Measurements from ENCODE around the gene PRKG1.
"Not testable (repeated sequence)": the region's sequence is repeated elsewhere in the genome, so short reads cannot be mapped to it uniquely, and the experiment has no call there.

PRKG1 gene

GRCh38 chr10:51445588-51445987, 371.3 kb downstream of the PRKG1 start:
- no peak for DNase-seq

DNA sequence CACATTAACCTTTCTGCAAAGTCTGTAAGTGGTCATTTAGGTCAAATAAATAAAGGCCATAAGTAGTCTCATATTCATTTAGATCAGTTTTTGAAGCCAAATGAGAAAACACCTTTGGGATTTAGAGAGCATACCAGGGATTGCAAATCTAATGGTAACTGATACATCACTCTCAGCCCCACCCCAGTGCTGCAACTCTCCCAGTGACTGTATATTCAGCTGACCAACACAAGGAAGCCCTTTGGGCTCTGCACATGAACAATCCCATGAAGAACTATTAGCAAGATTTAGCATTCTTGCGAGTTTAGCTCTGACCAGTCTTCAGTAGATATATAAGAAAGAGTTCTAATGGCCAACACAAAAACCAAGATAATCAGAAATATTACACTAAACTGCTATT, 372.8 kb downstream of the PRKG1 start:
- DNase-seq = no peak

- DNase-seq = not testable (repeated sequence)
Measured at GRCh38 chr10:51455762-51456161, 381.5 kb downstream of the PRKG1 start.

DNA sequence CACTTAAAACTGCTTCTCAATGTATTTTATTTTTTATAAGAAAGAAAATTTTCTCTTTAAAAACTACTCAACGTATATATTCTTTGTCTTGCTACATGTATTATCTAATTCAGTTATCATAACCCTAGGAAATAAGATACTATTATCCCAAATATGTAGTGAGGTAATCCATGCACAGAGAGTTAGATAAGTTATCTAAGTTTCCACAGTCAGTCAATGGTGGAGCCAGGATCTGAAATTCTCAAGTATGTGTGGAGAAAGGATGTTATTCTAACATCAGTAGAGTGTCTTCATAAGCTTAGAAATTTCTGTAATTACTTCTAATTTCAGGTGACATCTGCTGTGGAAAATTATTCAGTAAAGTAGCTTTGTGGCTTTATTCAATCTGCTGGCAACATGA, 385.2 kb downstream of the PRKG1 start:
- DNase-seq = no peak

GRCh38 chr10:51462076-51462779, 387.9 kb downstream of the PRKG1 start:
- no peak for DNase-seq

DNA sequence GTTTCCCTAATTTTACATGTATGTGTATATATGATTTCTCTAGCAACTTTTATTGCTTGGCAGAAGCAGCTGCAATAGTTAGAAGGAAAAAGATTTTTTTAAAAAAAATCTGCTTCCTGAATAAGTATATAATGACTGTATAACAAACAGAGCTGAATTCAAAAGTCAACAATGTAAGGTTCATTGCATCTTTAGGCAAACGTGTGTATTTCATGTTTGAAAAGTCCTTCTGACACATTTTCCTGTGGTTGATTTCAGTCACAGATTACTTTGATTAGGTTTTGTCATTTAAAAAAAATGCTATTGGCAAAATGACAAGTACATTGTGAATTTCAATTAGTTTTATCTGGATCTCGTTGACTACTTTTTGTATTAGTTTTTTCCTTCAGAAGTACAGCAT, 394.1 kb downstream of the PRKG1 start:
- no peak for DNase-seq

GRCh38 chr10:51469686-51470085, 395.4 kb downstream of the PRKG1 start:
- no peak for DNase-seq

DNA sequence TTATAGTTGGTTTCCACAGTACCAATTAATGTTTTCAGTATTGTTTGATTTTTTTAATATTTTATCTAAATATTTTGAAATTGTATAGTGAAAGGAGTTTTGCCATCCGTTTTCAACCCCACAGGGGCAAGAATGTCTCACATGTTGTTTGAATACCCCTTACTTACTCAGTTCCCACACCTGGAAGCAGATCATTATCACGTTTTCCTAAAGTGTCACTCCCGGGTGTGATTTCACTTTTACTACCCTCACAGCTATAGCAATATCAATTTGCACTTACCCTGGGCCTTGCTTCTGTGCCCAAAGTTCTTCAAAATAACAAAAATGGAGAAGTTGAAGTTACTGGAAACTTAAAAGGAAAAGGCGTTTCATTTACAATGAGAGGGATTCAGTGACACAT, 397.0 kb downstream of the PRKG1 start:
- DNase-seq = no peak

DNA sequence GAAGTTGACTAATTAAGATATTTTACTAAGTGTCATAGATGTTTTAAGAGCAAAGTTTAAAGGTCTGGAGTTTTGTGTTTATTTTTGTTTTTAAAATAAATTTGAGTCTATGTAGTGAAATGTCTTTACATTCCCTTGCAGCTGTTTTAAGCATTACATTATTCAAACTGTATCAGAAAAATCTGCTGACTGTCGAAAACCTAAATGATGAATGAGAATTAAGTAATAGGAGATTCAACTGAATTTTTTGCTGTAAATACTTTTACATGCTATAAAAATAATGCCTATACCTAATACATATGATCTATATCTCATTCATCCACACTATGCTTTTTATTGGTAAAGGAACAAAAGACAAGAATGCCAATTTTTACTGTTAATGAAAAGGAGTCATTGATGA, 397.9 kb downstream of the PRKG1 start:
- no peak for DNase-seq

- DNase-seq = no peak
Measured at GRCh38 chr10:51479711-51480110, 405.4 kb downstream of the PRKG1 start.

DNA sequence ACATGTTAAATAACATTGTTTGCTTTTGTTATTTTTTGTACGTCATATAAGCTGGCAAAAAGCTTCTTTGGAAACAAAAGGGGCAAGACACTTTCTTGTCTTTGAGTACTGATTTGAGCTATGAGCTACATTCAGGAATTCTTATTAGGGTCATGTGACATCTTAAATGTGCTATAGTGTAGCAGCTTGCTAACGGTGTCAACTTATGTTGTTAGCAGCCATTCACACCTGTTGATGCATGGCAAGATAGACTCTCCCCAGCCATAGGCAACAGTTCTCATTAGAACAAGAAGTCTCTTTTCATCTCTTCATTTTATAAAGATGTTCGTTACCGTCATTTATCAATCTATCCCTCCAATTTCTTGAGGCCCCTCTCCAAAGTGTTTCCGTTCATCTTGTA, 411.4 kb downstream of the PRKG1 start:
- DNase-seq = no peak

DNA sequence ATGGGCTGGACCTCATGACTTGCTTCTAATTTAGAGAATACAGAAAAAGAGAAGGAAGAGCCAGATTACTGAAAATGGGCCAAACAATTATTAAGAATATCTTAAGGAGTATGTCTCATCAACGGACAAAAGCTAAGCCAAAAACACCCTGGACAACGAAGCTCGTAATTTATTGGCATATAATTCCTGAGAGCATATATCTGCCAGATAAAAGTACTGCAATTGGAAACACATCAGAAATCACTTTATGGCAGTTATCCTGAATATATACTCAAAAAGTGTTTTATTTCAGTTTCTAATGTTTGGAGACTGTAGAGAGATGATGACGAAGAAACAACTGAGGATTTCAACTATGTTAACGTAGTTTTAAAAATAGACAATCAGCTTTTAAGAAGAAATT, 413.3 kb downstream of the PRKG1 start:
- no peak for DNase-seq

DNA sequence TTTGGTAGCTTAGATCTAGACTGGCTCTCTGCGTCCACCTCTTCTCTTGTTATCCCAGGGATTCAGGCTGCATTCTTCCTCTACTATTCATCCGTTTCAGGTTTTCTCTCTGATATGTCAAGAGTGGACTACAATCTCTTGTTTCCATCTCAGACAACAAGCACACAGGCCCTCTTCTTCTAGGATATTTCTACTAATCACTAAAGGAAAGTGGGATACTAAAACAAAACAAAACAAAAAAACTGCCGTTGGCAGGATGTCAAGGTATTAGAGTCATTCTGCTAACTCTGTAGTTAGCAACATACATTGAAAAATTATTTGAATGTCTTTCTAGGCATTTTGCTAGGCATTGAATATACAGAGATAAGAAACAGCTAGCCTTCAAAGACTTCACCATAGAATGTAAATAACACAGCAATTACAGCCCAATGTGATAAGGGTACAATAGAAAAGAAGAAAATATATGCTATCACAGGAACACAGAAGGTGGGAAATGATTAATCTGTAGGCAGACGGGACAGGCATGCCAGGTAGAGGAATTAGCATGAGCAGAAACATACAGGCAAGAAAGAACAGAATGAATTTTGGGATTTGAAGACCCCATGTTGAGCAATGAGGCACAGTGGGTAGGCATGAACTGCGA, 414.6 kb downstream of the PRKG1 start:
- DNase-seq = no peak

- no peak for DNase-seq
Measured at GRCh38 chr10:51498424-51498823, 424.1 kb downstream of the PRKG1 start.

DNA sequence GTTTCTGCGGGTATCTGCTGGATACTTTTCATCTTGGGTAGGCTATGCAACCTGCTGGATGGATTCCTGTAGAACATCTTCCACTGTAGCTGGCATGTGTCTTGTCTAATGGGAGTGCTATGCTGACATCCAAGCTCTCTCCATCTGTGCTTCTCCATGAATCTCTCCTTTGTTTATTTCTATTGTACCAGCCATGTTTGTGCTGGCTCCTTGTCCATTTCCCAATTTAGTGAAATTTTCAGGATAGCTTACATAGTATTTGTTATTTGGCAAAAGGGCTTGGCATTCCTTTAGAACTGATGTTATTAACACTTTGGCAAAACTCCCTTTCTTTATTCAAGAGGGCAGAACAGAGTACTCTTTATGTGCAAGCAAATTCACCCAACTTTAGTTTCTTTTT, 427.1 kb downstream of the PRKG1 start:
- DNase-seq = no peak

GRCh38 chr10:51502124-51502523, 427.8 kb downstream of the PRKG1 start:
- DNase-seq = no peak

GRCh38 chr10:51503378-51503777, 429.1 kb downstream of the PRKG1 start:
- DNase-seq = no peak

DNA sequence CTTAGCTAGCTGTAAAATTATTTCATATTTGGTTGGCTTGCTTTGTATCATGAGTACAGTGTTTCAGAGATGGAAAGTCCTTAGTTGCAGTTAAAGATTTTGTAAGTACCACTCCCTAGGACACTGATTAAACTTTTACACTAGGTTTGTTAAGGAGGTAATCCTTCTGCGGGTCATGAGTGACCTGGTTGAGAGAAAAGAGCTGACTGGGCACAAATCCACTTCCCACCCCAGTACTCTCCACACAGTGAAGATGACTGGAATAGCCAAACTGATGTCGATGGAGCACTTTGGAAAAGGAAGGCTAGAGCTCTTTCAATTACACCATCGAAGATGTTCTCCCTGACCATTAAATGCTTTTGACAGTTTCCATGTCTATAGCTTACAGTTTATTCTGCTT, 433.2 kb downstream of the PRKG1 start:
- DNase-seq = no peak

GRCh38 chr10:51508156-51508555, 433.9 kb downstream of the PRKG1 start:
- DNase-seq = no peak

- DNase-seq = no peak
Measured at GRCh38 chr10:51510231-51510630, 435.9 kb downstream of the PRKG1 start.

- DNase-seq = no peak
Measured at GRCh38 chr10:51521605-51522004, 447.3 kb downstream of the PRKG1 start.

- no peak for DNase-seq
Measured at GRCh38 chr10:51522858-51523257, 448.6 kb downstream of the PRKG1 start.

GRCh38 chr10:51523440-51523839, 449.2 kb downstream of the PRKG1 start:
- DNase-seq = no peak

GRCh38 chr10:51524041-51524440, 449.8 kb downstream of the PRKG1 start:
- DNase-seq = no peak

Data from effector CD4-positive, alpha-beta T cell (primary cell).